B cell (primary cell): ENCODE results near the gene ALOX12.

Source experiments
- EZH2 ChIP-seq: IDR thresholded peaks from 2 replicates; pipeline ENCODE4 v1.6.1; 2012; ENCODE audit warnings: borderline replicate concordance, low read depth, mild to moderate bottlenecking, moderate library complexity, low read length; ENCODE audit not compliant: insufficient read depth, poor library complexity, severe bottlenecking
- TF ChIP-seq, protein P1 (sequence below): fragments of 200-600 bp; IDR thresholded peaks from one replicate; pipeline ENCODE4 v1.8.0; 2022; ENCODE audit warnings: antibody characterized with exemption, mild to moderate bottlenecking

DNA sequence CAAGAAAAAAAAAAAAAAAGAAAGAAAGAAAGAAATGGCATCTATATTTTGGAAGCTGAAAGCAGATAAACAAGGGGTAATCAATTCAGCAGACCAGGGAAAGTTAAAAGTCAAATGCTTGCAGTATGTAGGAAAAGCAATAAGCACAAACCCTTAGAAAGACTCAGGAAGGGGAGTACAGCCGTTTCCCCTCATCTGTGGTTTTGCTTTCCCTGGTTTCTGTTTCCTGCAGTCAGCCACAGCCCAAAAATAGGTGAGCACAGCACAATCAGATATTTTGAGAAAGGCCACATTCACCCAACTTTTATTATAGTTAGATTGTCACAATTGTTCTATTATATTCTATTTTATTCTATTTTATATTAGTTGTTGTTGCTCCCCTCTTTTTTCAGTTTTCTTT lies 14.4 kb upstream of the ALOX12 start:
- TF ChIP-seq, protein P1, sequence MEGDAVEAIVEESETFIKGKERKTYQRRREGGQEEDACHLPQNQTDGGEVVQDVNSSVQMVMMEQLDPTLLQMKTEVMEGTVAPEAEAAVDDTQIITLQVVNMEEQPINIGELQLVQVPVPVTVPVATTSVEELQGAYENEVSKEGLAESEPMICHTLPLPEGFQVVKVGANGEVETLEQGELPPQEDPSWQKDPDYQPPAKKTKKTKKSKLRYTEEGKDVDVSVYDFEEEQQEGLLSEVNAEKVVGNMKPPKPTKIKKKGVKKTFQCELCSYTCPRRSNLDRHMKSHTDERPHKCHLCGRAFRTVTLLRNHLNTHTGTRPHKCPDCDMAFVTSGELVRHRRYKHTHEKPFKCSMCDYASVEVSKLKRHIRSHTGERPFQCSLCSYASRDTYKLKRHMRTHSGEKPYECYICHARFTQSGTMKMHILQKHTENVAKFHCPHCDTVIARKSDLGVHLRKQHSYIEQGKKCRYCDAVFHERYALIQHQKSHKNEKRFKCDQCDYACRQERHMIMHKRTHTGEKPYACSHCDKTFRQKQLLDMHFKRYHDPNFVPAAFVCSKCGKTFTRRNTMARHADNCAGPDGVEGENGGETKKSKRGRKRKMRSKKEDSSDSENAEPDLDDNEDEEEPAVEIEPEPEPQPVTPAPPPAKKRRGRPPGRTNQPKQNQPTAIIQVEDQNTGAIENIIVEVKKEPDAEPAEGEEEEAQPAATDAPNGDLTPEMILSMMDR: no peak
- no peak for TF ChIP-seq EZH2
